Bronchial epithelial cell (primary cell): Measurements from ENCODE around the gene TTC27. TPM values are rescaled to one million over a fixed set of nuclear protein-coding genes. Genes with fewer than 3 reads are reported as not detected.
A peak's percentile ranks its signal among the peaks of the same experiment; 100 is the strongest.

Source experiments
- DNase-seq: peaks from one replicate; pipeline ENCODE4 v3.0.0-alpha.2; 2010; ENCODE audit warnings: low read depth
- FAIRE-seq: peaks from 2 replicates; lab custom pipeline; 2011; peaks lifted over from hg19 to GRCh38; lab: Jason Lieb, UNC
- H3K27me3 ChIP-seq: 2 replicates; pipeline ENCODE4 v1.5.1; 2011; ENCODE audit warnings: low read length; ENCODE audit not compliant: control insufficient read depth, insufficient read depth
- H3K36me3 ChIP-seq: 2 replicates; pipeline ENCODE4 v1.5.1; 2011; ENCODE audit warnings: low read length; ENCODE audit not compliant: control insufficient read depth, insufficient read depth
- H3K4me3 ChIP-seq: 2 replicates; pipeline ENCODE4 v1.5.1; 2011; ENCODE audit warnings: mild to moderate bottlenecking, low read depth, low read length, control low read depth
- total RNA-seq: library from RNA; depleted of rRNA; stranded (reverse); fragments of >200 nt; gene quantifications from 2 replicates; pipeline ENCODE4 v1.2.1, GENCODE V29; 2014
- TF ChIP-seq, protein P1 (sequence below): IDR thresholded peaks from 2 replicates; pipeline ENCODE4 v1.5.1; 2011; ENCODE audit warnings: mild to moderate bottlenecking, moderate library complexity, low read length, control low read depth, inconsistent platforms; ENCODE audit not compliant: insufficient read depth, severe bottlenecking

The TTC27 gene
- total RNA-seq, 1 donor from 2014 or later, result 25.3 TPM

GRCh38 chr2:32739664-32740063, 111.8 kb downstream of the TTC27 start:
- Histone ChIP-seq H3K4me3 (no peak overlapping the region), H3K36me3 (no peaks in the 10 kb centered on the region), H3K27me3 (no peaks in the 10 kb centered on the region)
- TF ChIP-seq, protein P1, sequence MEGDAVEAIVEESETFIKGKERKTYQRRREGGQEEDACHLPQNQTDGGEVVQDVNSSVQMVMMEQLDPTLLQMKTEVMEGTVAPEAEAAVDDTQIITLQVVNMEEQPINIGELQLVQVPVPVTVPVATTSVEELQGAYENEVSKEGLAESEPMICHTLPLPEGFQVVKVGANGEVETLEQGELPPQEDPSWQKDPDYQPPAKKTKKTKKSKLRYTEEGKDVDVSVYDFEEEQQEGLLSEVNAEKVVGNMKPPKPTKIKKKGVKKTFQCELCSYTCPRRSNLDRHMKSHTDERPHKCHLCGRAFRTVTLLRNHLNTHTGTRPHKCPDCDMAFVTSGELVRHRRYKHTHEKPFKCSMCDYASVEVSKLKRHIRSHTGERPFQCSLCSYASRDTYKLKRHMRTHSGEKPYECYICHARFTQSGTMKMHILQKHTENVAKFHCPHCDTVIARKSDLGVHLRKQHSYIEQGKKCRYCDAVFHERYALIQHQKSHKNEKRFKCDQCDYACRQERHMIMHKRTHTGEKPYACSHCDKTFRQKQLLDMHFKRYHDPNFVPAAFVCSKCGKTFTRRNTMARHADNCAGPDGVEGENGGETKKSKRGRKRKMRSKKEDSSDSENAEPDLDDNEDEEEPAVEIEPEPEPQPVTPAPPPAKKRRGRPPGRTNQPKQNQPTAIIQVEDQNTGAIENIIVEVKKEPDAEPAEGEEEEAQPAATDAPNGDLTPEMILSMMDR, result no peak
- FAIRE-seq (no peak), DNase-seq (no peak)

DNA sequence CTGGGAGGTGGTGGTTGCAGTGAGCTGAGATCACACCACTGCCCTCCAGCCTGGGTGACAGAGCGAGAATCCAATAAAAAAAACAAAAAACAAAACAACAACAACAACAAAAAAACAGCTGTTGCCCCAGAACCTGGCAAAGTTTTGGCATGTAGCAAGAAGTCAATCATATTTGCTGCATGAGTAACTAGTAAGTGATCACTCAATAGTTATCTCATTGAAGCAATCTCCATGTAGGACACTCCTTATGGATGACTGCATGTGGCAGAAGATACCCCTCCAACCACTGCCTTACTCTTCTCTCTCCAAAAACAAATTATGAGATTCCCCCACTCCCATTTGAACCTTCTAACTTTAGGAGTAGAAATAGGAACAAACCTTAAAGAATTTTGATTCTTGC, 113.7 kb downstream of the TTC27 start:
- TF ChIP-seq, protein P1, result no peak
- DNase-seq (peak; percentile 36), FAIRE-seq (no peak)
- Histone ChIP-seq H3K36me3 (no peaks in the 10 kb centered on the region), H3K4me3 (no peak overlapping the region), H3K27me3 (no peaks in the 10 kb centered on the region)

DNA sequence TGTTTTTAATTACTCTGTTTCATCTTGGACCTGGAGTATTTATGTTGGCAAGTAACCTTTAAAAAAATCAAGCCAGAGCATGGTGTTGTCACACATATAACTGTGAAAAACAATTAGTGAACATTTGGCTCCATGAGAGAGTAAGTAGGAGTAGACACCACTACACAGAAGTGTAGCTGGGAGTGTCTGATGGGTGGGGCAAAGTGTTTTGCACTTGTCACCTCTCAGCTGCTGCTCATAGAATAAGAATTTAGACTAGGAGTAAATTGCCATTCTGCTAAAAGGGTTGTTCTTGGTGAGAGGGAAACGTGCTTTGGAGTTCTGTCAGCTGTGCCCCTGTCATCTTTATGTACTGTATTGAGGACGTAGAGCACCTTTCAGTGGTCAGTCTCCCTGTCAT, 114.5 kb downstream of the TTC27 start:
- Histone ChIP-seq H3K4me3 (no peak overlapping the region), H3K36me3 (no peaks in the 10 kb centered on the region), H3K27me3 (no peaks in the 10 kb centered on the region)
- no peak for DNase-seq
- TF ChIP-seq, protein P1, result no peak
- no peak for FAIRE-seq

DNA sequence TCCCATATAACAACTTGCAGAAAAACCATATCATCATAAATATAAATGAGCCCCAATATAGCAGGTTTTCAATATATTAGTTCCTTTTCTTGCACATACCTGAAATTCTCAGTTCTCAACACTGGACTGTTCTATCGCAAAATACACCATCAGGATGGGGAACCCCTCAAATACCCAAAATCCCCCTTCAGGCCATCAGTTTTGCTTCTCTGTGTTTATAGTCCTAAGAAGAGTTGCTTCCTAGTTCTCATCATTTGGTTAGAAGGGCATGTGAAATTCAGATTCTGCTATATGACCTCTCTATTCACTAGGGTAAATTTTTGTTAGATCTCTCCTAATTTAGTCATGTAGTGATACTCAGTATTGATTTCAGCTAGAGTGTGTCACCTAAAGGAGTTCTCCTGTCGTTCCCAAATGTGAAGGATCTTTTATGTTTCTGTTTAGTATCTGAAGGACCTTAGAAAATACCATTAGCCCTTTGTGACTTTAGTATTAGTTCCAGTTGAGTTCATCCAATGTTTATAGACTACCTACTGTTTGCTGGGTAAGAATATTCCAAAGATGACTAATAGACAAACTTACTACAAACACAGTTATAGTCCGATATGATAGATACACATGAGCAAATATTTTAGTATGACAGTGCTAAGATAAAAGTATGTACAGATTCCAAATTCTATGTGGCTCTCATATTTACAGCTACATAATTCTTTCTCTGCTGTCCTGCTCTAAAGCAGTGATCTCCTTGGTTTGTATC, 115.8 kb downstream of the TTC27 start:
- H3K36me3 ChIP-seq, result no peaks in the 10 kb centered on the region
- H3K27me3 ChIP-seq, result no peaks in the 10 kb centered on the region
- DNase-seq, result peak; percentile 8
- H3K4me3 ChIP-seq, result no peak overlapping the region
- FAIRE-seq, result no peak
- TF ChIP-seq, protein P1, result no peak

DNA sequence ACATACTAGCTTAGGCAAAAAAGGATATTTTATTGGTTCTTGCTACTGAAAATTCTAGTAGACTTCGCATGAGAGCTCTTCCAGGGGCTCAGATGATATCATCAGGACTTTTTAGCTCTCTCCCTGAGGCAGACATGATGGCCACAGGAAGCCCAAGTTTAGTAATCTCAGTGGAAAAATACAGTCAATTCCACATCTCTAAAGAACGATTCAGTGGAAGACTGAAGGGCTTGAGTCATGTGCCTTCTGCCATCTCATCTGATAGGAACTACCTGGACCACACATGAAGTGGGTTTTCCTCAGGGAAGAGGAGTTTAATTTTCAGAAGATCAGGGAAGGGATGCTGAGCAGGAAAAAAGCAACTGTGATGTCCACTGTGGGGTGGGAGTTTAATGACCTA, 117.3 kb downstream of the TTC27 start:
- DNase-seq, result peak; percentile 68
- H3K27me3 ChIP-seq, result no peaks in the 10 kb centered on the region
- no peak overlapping the region for H3K4me3 ChIP-seq
- H3K36me3 ChIP-seq, result no peaks in the 10 kb centered on the region
- TF ChIP-seq, protein P1, result no peak
- no peak for FAIRE-seq

DNA sequence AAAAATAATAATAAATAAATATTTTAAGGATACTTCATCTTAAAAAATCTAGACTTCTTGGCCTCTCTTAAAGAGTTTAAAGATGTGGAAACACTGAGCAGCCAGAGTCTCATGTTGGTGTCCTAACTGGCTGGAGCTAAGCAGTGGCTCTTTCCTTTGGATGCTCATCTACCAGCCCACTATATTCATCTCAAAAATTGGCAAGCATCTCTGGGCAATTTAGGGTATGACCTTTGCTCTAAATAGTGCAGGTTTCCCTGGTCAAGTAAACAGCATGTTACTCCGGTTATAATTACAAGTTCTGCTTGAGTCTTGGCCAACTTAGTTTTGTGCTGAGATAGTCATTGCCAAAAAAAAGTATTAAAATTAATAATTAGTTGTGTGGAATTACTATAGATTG, 117.8 kb downstream of the TTC27 start:
- Histone ChIP-seq H3K27me3 (no peaks in the 10 kb centered on the region), H3K36me3 (no peaks in the 10 kb centered on the region), H3K4me3 (no peak overlapping the region)
- DNase-seq (no peak), FAIRE-seq (no peak)
- TF ChIP-seq, protein P1, result no peak
